Measurements from ENCODE around the gene CHRM4. TPM values are rescaled to one million over a fixed set of nuclear protein-coding genes. Genes with fewer than 3 reads are reported as not detected.

The CHRM4 gene
- total RNA-seq, 1 experiment from 2014 or later, result 1.1 TPM

DNA sequence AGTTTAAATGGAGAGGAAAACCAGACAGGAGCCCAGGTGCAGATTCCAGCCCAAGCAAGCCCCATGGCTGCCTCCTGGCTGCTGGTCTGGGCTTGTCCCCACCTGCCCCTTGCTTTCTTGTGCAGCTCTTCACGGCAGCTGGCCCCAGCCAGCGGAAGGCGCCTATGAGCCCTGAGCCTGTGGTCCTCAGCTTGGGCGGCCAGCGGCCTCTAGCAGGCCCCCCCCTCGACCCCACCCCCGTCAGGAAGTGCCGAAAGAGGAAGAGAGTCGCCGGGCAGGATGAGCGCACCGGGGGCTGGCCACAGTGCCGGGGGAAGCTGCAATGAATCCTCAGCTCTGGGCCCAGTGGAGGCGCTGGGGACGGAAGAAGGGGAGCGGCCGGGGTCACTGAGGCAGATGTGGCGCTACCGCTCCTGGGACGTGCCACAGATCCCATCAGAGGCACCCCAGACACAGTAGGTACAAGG lies 46.4 kb downstream of the CHRM4 start (continued):
- no peak for TF ChIP-seq ZFX (IDR thresholded peaks at IDR 0.05)

DNA sequence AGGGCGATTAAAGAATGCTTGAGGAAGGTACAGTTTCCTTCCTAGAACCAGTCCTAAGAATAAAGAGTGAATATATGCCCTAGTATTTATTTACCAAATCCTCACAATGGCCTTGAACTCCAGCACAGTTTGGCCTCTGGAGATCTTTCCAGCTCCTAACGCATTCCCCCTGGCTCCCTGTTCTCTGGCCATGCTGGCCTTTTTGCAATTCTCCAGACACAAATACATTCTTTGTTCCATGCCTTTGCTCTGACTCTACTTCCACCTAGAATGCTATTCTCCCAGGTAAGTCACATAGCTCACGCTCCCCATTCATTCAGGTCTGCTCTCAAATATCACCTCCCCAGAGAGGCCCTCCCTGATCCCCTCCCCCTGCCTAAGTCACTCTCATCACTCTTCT lies 48.1 kb downstream of the CHRM4 start:
- BruUV-seq (replicated peaks), result no TSS peak
- no peaks in the 10 kb centered on the region for H3K27me3 ChIP-seq (ENCODE audit: insufficient read depth, low read length)
- H3K9ac ChIP-seq (ENCODE audit: low read length), result no peak overlapping the region
- ATAC-seq, result no peak
- H3K36me3 ChIP-seq (ENCODE audit: control insufficient read depth in 1 of 2, insufficient read depth in 2 of 2, low read length in 2 of 2), result no peaks in the 10 kb centered on the region
- intact Hi-C loops (cut with micrococcal nuclease), result no loop called here
- no peak overlapping the region for H3K4me3 ChIP-seq (replicated peaks in 1 of 2; ENCODE audit: low read depth in 1 of 2, low read length in 2 of 2)
- H4K20me1 ChIP-seq (ENCODE audit: insufficient read depth), result no peaks in the 10 kb centered on the region
- peaks cover 10% of the 10 kb centered on the region for H3K79me2 ChIP-seq (ENCODE audit: insufficient read depth, low read length)
- RAD21 ChIA-PET (ENCODE audit: low non-redundant PET in 1 of 2, low total read pairs in 2 of 2, uncharacterized antibody in 2 of 2, unreplicated experiment in 2 of 2), result no interaction called here
- H3K4me1 ChIP-seq (ENCODE audit: control insufficient read depth in 1 of 2, insufficient read depth in 2 of 2, low read length in 2 of 2), result peaks cover 7 to 24% of the 10 kb centered on the region in 2 experiments; a peak in 3 of 4 replicates
- DNase-seq (ENCODE audit: low read depth, low spot score), result no peak
- no peak overlapping the region for H2AFZ ChIP-seq (ENCODE audit: low read depth, low read length, poor library complexity, severe bottlenecking)
- no peaks in the 10 kb centered on the region for H3K9me2 ChIP-seq (ENCODE audit: insufficient read depth)
- POLR2A ChIA-PET, result interaction anchor here (0.7 to 1.3 kb wide), 2 partner anchors 35 to 100 kb away, joined by 3 to 4 read pairs; no protein-coding TSS in a partner anchor
- H3K4me2 ChIP-seq (ENCODE audit: low read length), result no peak overlapping the region
- no peak overlapping the region for H3K27ac ChIP-seq (ENCODE audit: low read depth, low read length)
- CTCF ChIA-PET, result interaction anchor here (1.1 to 2.3 kb wide), 2 partner anchors 28 to 105 kb away, joined by 3 to 8 read pairs; no protein-coding TSS in a partner anchor
- H3K9me3 ChIP-seq (ENCODE audit: control insufficient read depth in 1 of 2, insufficient read depth in 1 of 2, low read depth in 1 of 2, low read length in 2 of 2), result no peaks in the 10 kb centered on the region
- no peak for TF ChIP-seq SP1 (IDR thresholded peaks at IDR 0.05; ENCODE audit: low read depth)
- TF ChIP-seq ATF3 (IDR thresholded peaks at IDR 0.05), result no peak
- TF ChIP-seq POLR2A (IDR thresholded peaks at IDR 0.05; ENCODE audit: borderline replicate concordance, extremely low read depth, insufficient read depth, insufficient read length), result no peak
- no peak for TF ChIP-seq MAX (IDR thresholded peaks at IDR 0.05)
- TF ChIP-seq EZH2phosphoT487 (IDR thresholded peaks at IDR 0.05; ENCODE audit: borderline replicate concordance), result no peak
- TF ChIP-seq ELF1 (IDR thresholded peaks at IDR 0.05; ENCODE audit: borderline replicate concordance, low read depth), result no peak
- no peak for TF ChIP-seq ZFX (IDR thresholded peaks at IDR 0.05)
- no peak for TF ChIP-seq SIN3A (IDR thresholded peaks at IDR 0.05; ENCODE audit: low read depth)
- no peak for TF ChIP-seq ZNF274 (IDR thresholded peaks at IDR 0.05; ENCODE audit: low read depth, low read length)
- TF ChIP-seq EZH2 (IDR thresholded peaks at IDR 0.05), result no peak
- no peak for TF ChIP-seq REST (IDR thresholded peaks at IDR 0.05; ENCODE audit: low read depth)
- TF ChIP-seq YY1 (IDR thresholded peaks at IDR 0.05; ENCODE audit: extremely low read depth, insufficient replicate concordance, low read depth, low read length), result no peak
- TF ChIP-seq, protein P1, sequence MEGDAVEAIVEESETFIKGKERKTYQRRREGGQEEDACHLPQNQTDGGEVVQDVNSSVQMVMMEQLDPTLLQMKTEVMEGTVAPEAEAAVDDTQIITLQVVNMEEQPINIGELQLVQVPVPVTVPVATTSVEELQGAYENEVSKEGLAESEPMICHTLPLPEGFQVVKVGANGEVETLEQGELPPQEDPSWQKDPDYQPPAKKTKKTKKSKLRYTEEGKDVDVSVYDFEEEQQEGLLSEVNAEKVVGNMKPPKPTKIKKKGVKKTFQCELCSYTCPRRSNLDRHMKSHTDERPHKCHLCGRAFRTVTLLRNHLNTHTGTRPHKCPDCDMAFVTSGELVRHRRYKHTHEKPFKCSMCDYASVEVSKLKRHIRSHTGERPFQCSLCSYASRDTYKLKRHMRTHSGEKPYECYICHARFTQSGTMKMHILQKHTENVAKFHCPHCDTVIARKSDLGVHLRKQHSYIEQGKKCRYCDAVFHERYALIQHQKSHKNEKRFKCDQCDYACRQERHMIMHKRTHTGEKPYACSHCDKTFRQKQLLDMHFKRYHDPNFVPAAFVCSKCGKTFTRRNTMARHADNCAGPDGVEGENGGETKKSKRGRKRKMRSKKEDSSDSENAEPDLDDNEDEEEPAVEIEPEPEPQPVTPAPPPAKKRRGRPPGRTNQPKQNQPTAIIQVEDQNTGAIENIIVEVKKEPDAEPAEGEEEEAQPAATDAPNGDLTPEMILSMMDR (IDR thresholded peaks at IDR 0.05 in 2 of 3, conservative IDR thresholded peaks at IDR 0.05 in 1 of 3; ENCODE audit: borderline replicate concordance in 1 of 3, insufficient read depth in 1 of 3, low read depth in 2 of 3, low read length in 2 of 3), result no peak
- TF ChIP-seq POLR2AphosphoS5 (IDR thresholded peaks at IDR 0.05; ENCODE audit: low read depth, low read length), result no peak
- no peak for TF ChIP-seq CBX3 (IDR thresholded peaks at IDR 0.05; ENCODE audit: low read depth)
- TF ChIP-seq, protein P2, sequence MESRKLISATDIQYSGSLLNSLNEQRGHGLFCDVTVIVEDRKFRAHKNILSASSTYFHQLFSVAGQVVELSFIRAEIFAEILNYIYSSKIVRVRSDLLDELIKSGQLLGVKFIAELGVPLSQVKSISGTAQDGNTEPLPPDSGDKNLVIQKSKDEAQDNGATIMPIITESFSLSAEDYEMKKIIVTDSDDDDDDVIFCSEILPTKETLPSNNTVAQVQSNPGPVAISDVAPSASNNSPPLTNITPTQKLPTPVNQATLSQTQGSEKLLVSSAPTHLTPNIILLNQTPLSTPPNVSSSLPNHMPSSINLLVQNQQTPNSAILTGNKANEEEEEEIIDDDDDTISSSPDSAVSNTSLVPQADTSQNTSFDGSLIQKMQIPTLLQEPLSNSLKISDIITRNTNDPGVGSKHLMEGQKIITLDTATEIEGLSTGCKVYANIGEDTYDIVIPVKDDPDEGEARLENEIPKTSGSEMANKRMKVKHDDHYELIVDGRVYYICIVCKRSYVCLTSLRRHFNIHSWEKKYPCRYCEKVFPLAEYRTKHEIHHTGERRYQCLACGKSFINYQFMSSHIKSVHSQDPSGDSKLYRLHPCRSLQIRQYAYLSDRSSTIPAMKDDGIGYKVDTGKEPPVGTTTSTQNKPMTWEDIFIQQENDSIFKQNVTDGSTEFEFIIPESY (IDR thresholded peaks at IDR 0.05; ENCODE audit: extremely low read depth, insufficient replicate concordance, low read length), result no peak
- TF ChIP-seq SRF (IDR thresholded peaks at IDR 0.05; ENCODE audit: low read depth), result no peak
- TF ChIP-seq JUND (IDR thresholded peaks at IDR 0.05), result no peak

All from HCT116 (cell line).